ENCODE data around the gene PRELID1. TPM values are rescaled to one million over a fixed set of nuclear protein-coding genes. Genes with fewer than 3 reads are reported as not detected.

PRELID1 gene
- total RNA-seq, 3 donors from 2014 or later (not counting 1 experiment from before 2014, with no cell fraction given) = 76.6 to 99.3 (median 91.6) TPM

DNA sequence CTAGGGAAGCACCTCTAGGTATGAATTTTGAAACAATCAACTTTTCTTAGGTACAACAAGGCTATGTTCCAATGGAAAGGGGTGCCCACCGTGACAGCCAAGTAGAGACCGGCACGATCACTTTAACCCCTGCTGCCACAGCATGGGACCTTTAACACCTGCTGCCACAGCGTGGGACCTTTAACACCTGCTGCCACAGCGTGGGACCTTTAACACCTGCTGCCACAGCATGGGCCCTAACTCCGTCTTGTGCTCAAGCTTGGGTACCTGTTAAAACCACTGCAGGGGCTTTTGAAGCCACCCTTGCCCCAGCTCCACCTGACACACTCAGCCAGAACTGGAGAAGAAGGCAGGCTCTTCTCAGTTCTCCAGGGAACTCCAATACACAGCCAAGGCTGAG, 26.3 kb downstream of the PRELID1 start:
- WGBS (ENCODE audit: insufficient coverage) = 52% methylated on average over 6 of the region's 6 CpGs
- Histone ChIP-seq H3K4me3 (ENCODE audit: low read length) (no peak overlapping the region), H3K4me1 (ENCODE audit: control insufficient read depth, insufficient read depth, low read length) (peaks cover 80% of the 10 kb centered on the region), H3K27ac (ENCODE audit: low read length) (no peak overlapping the region), H3K36me3 (ENCODE audit: control insufficient read depth, insufficient read depth, low read length) (peaks cover 34% of the 10 kb centered on the region), H3K9me3 (ENCODE audit: control insufficient read depth, insufficient read depth, low read length) (no peaks in the 10 kb centered on the region), H3K27me3 (ENCODE audit: control insufficient read depth, insufficient read depth, low read length) (no peaks in the 10 kb centered on the region)
- DNase-seq = no peak
- H3K27ac Mint-ChIP-seq = peak overlapping the region; percentile 76 to 90
- H3K4me1 Mint-ChIP-seq = peaks cover 40 to 74% of the 10 kb centered on the region in 2 donors
- intact Hi-C loops (cut with micrococcal nuclease) = loop anchor here (5.0 kb wide), 1 partner anchor 32 kb away; no protein-coding TSS in a partner anchor
- no peaks in the 10 kb centered on the region for H3K36me3 Mint-ChIP-seq
- H3K4me3 Mint-ChIP-seq = peak overlapping the region; percentile 35
- H3K27me3 Mint-ChIP-seq (ENCODE audit: low read depth in 2 of 2) = no peaks in the 10 kb centered on the region
- TF ChIP-seq, protein P1, sequence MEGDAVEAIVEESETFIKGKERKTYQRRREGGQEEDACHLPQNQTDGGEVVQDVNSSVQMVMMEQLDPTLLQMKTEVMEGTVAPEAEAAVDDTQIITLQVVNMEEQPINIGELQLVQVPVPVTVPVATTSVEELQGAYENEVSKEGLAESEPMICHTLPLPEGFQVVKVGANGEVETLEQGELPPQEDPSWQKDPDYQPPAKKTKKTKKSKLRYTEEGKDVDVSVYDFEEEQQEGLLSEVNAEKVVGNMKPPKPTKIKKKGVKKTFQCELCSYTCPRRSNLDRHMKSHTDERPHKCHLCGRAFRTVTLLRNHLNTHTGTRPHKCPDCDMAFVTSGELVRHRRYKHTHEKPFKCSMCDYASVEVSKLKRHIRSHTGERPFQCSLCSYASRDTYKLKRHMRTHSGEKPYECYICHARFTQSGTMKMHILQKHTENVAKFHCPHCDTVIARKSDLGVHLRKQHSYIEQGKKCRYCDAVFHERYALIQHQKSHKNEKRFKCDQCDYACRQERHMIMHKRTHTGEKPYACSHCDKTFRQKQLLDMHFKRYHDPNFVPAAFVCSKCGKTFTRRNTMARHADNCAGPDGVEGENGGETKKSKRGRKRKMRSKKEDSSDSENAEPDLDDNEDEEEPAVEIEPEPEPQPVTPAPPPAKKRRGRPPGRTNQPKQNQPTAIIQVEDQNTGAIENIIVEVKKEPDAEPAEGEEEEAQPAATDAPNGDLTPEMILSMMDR (IDR thresholded peaks at IDR 0.05) = no peak
- no peak for ATAC-seq
- no peaks in the 10 kb centered on the region for H3K9me3 Mint-ChIP-seq

DNA sequence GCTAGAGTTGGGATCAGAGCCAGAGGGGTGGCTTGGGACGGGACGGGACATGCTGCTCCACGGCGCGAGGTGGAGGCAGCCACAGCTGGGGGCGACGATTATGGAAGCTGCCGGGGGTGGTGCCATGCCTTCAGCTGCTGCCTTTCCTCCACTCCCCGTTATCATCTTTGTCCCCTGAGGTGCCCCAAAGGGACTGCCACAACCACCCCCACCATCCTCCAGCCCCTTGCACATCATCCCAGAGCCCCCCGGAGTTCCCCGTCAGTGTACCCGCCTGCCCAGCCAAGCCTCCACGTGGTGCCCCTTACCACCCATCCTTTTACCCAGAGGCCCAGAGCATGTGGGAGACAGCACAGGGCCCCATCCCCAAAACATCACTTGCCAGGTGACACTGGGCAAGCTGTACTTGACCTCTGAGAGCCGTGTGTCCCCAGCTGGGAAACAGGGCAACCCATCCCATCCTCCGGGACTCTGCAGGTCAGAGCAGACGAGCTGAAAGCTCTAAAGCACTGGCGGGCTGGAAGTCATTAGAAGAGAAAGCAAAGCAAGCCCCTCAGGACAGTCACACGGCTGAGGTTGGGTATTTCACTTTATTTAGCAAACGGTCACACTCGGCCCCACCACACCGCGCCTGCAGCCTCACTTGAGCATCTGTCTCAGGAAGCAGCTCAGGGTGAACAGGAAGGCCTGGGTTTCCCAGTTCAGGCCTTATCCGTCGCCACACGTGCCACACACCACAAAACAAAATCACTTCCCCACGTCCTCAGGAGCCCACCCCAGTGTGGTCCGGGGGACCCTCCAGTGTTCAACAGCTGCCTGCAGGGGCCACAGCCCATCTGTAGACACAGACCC, 27.6 kb downstream of the PRELID1 start:
- H3K27ac Mint-ChIP-seq = peak overlapping the region; percentile 76 to 90
- DNase-seq = peak in 1 of 2 donors; percentile 47

DNA sequence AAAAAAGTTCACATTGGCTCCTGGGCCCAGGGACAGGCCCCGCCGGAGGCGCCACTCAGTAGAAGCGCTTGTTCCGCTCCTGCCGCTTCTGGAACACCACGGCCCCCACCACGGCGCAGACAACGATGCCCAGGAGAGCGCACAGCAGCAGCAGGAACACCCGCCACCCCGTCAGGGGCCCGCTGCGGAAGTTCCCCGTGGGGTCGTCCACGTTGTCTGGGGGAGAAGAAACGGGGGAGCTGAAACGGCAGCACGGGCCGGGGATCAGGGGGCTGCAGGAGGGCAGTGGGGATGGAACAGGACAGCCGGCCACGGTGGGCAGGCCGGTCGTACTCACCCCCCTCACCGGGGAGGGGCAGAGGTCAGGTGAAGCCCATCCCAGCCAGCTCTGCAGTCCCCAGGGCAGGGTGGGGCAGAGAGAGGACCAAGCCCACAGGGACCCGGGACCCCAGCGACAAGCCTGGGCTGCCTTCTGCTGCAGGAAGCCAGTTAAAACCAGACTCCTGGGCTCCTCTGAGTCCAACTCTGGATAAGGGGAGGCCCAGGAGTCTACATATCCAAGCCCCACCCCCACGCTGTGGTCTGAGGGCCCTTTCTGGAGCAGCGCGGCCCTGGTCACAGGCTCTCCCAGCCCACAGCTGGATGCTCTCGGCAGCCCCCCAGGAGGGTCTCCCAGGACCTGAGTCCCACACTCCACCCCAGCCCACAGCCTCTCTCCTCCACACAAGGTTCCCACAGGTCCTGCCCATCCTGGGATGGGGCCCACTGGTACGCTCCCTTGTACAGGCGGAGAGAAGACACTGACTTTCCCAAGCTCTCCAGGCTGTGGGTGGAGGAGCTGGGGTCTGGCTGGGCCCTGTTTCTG, 28.7 kb downstream of the PRELID1 start:
- TF ChIP-seq, protein P1 (IDR thresholded peaks at IDR 0.05) = no peak
- H3K27ac Mint-ChIP-seq = peak overlapping the region; percentile 76 to 90
- H3K27me3 Mint-ChIP-seq (ENCODE audit: low read depth in 2 of 2) = no peaks in the 10 kb centered on the region
- Histone ChIP-seq H3K4me3 (ENCODE audit: low read length) (no peak overlapping the region), H3K27me3 (ENCODE audit: control insufficient read depth, insufficient read depth, low read length) (no peaks in the 10 kb centered on the region), H3K36me3 (ENCODE audit: control insufficient read depth, insufficient read depth, low read length) (peaks cover 56% of the 10 kb centered on the region), H3K27ac (ENCODE audit: low read length) (no peak overlapping the region), H3K9me3 (ENCODE audit: control insufficient read depth, insufficient read depth, low read length) (no peaks in the 10 kb centered on the region), H3K4me1 (ENCODE audit: control insufficient read depth, insufficient read depth, low read length) (peaks cover 96% of the 10 kb centered on the region)
- no peak overlapping the region for H3K4me3 Mint-ChIP-seq
- H3K4me1 Mint-ChIP-seq = peaks cover 40 to 70% of the 10 kb centered on the region in 2 donors
- no peaks in the 10 kb centered on the region for H3K9me3 Mint-ChIP-seq
- intact Hi-C loops (cut with micrococcal nuclease) = no loop called here
- WGBS (ENCODE audit: insufficient coverage) = 59% methylated on average over 35 of the region's 35 CpGs
- ATAC-seq (no peak), DNase-seq (no peak)
- no peaks in the 10 kb centered on the region for H3K36me3 Mint-ChIP-seq

More for the DNA sequence above, 27.6 kb downstream of the PRELID1 start:
- 42% methylated on average over 27 of the region's 27 CpGs for WGBS (ENCODE audit: insufficient coverage)
- Histone ChIP-seq H3K9me3 (ENCODE audit: control insufficient read depth, insufficient read depth, low read length) (no peaks in the 10 kb centered on the region), H3K36me3 (ENCODE audit: control insufficient read depth, insufficient read depth, low read length) (peaks cover 45% of the 10 kb centered on the region), H3K27me3 (ENCODE audit: control insufficient read depth, insufficient read depth, low read length) (no peaks in the 10 kb centered on the region), H3K4me1 (ENCODE audit: control insufficient read depth, insufficient read depth, low read length) (peaks cover 91% of the 10 kb centered on the region), H3K27ac (ENCODE audit: low read length) (peak overlapping the region; percentile 58), H3K4me3 (ENCODE audit: low read length) (no peak overlapping the region)
- intact Hi-C loops (cut with micrococcal nuclease) = no loop called here
- H3K36me3 Mint-ChIP-seq = no peaks in the 10 kb centered on the region
- peak; percentile 30 to 58 (median 52) for ATAC-seq
- peaks cover 40 to 74% of the 10 kb centered on the region in 2 donors for H3K4me1 Mint-ChIP-seq
- no peaks in the 10 kb centered on the region for H3K9me3 Mint-ChIP-seq
- H3K4me3 Mint-ChIP-seq = peak overlapping the region; percentile 63
- H3K27me3 Mint-ChIP-seq (ENCODE audit: low read depth in 2 of 2) = no peaks in the 10 kb centered on the region
- TF ChIP-seq, protein P1 (IDR thresholded peaks at IDR 0.05) = no peak
